Loucy (cell line): ENCODE measurements around the gene METRNL.

Source experiments
- CTCF ChIP-seq: fragments of 200-600 bp; sonication (generic); conservative IDR thresholded peaks from 2 replicates; pipeline ENCODE4 v1.5.1; 2014; ENCODE audit warnings: mild to moderate bottlenecking, antibody characterized with exemption, low read length
- EZH2phosphoT487 ChIP-seq: fragments of 200-600 bp; IDR thresholded peaks from 2 replicates; pipeline ENCODE4 v1.6.1; 2018; ENCODE audit warnings: antibody characterized with exemption, mild to moderate bottlenecking, moderate library complexity, borderline replicate concordance

- no peak for TF ChIP-seq CTCF
- no peak for TF ChIP-seq EZH2phosphoT487
These were observed 35.8 kb downstream of the METRNL start for GRCh38 chr17:83115202-83115651.
